Liver (tissue), 9 donors: Measurements from ENCODE around the gene NTNG1. TPM values are rescaled to one million over a fixed set of nuclear protein-coding genes. Genes with fewer than 3 reads are reported as not detected.

Experiments used
- DNase-seq: peaks from one replicate; pipeline ENCODE4 v3.0.0-alpha.2; 2017; ENCODE audit warnings: low spot score
- H3K27ac ChIP-seq, 2 donors: one replicate each; pipeline ENCODE4 v1.7.0; 2013; ENCODE audit warnings: inconsistent platforms in 2 of 2, low read length in 2 of 2, control low read depth in 1 of 2, low read depth in 1 of 2, mild to moderate bottlenecking in 1 of 2
- H3K27me3 ChIP-seq, 4 donors: one replicate each; pipeline versions ENCODE4 v1.6.1 to v1.7.0; 2013; ENCODE audit warnings: low read length in 3 of 4, inconsistent platforms in 1 of 4, mild to moderate bottlenecking in 1 of 4, moderate library complexity in 1 of 4; ENCODE audit not compliant: control insufficient read depth in 4 of 4, insufficient read depth in 4 of 4
- H3K36me3 ChIP-seq, 4 donors: one replicate each; pipeline versions ENCODE4 v1.6.1 to v1.7.0; 2013; ENCODE audit warnings: low read length in 3 of 4, mild to moderate bottlenecking in 3 of 4, low read depth in 1 of 4, moderate library complexity in 1 of 4; ENCODE audit not compliant: control insufficient read depth in 4 of 4, insufficient read depth in 3 of 4
- H3K4me1 ChIP-seq, 4 donors: one replicate each; pipeline versions ENCODE4 v1.6.1 to v1.7.0; 2013; ENCODE audit warnings: low read length in 3 of 4, mild to moderate bottlenecking in 3 of 4, moderate library complexity in 1 of 4; ENCODE audit not compliant: control insufficient read depth in 4 of 4, insufficient read depth in 4 of 4
- H3K4me3 ChIP-seq, 3 donors: one replicate each; pipeline versions ENCODE4 v1.6.1 to v1.7.0; 2013; ENCODE audit warnings: low read length in 3 of 3, control low read depth in 1 of 3, low read depth in 1 of 3, mild to moderate bottlenecking in 1 of 3
- H3K9ac ChIP-seq, 2 donors: one replicate each; pipeline ENCODE4 v1.7.0; 2013; ENCODE audit warnings: low read length in 2 of 2, mild to moderate bottlenecking in 2 of 2, moderate library complexity in 2 of 2, control low read depth in 1 of 2, low read depth in 1 of 2
- H3K9me3 ChIP-seq, 4 donors: one replicate each; pipeline versions ENCODE4 v1.6.1 to v1.7.0; 2013; ENCODE audit warnings: low read length in 3 of 4; ENCODE audit not compliant: control insufficient read depth in 4 of 4
- ATF3 ChIP-seq: IDR thresholded peaks from 2 replicates; pipeline ENCODE4 v1.6.1; 2016; ENCODE audit warnings: antibody characterized with exemption
- CTCF ChIP-seq: fragments of 150-350 bp; IDR thresholded peaks from 2 replicates; pipeline ENCODE4 v1.5.1; 2017; ENCODE audit warnings: improper control_type of control experiment, low read depth, low read length; ENCODE audit not compliant: missing input control
- EGR1 ChIP-seq, 2 donors: IDR thresholded peaks; 2 replicates each; pipeline ENCODE4 v1.6.1; 2016 to 2018; ENCODE audit warnings: antibody characterized with exemption in 2 of 2, low read depth in 2 of 2
- FOXA1 ChIP-seq: IDR thresholded peaks from 2 replicates; pipeline ENCODE4 v1.6.1; 2016; ENCODE audit warnings: antibody characterized with exemption
- GABPA ChIP-seq, 2 donors: IDR thresholded peaks in 1 of 2; conservative IDR thresholded peaks in 1 of 2; 2 replicates each; pipeline ENCODE4 v1.6.1; 2016; ENCODE audit warnings: antibody characterized with exemption in 2 of 2, mild to moderate bottlenecking in 1 of 2, moderate library complexity in 1 of 2
- HNF4A ChIP-seq, 2 donors: conservative IDR thresholded peaks; 2 replicates each; pipeline ENCODE4 v1.6.1; 2016; ENCODE audit warnings: antibody characterized with exemption in 2 of 2, mild to moderate bottlenecking in 2 of 2
- HNF4G ChIP-seq: IDR thresholded peaks from 2 replicates; pipeline ENCODE4 v1.6.1; 2016; ENCODE audit warnings: antibody characterized with exemption
- JUND ChIP-seq, 2 donors: IDR thresholded peaks; 2 replicates each; pipeline ENCODE4 v1.6.1; 2016; ENCODE audit warnings: antibody characterized with exemption in 2 of 2
- MAX ChIP-seq: IDR thresholded peaks from 2 replicates; pipeline ENCODE4 v1.6.1; 2016; ENCODE audit warnings: antibody characterized with exemption
- NR2F2 ChIP-seq: IDR thresholded peaks from 2 replicates; pipeline ENCODE4 v1.6.1; 2016; ENCODE audit warnings: antibody characterized with exemption
- RAD21 ChIP-seq, 2 donors: IDR thresholded peaks; 2 replicates each; pipeline ENCODE4 v1.6.1; 2016; ENCODE audit warnings: antibody characterized with exemption in 2 of 2, mild to moderate bottlenecking in 2 of 2
- REST ChIP-seq: IDR thresholded peaks from 2 replicates; pipeline ENCODE4 v1.6.1; 2016; ENCODE audit warnings: antibody characterized with exemption, mild to moderate bottlenecking
- RXRA ChIP-seq, 2 donors: IDR thresholded peaks; 2 replicates each; pipeline ENCODE4 v1.6.1; 2017 to 2018; ENCODE audit warnings: antibody characterized with exemption in 2 of 2, mild to moderate bottlenecking in 1 of 2
- SP1 ChIP-seq: IDR thresholded peaks from 2 replicates; pipeline ENCODE4 v1.6.1; 2018; ENCODE audit warnings: antibody characterized with exemption, mild to moderate bottlenecking
- TAF1 ChIP-seq: conservative IDR thresholded peaks from 2 replicates; pipeline ENCODE4 v1.6.1; 2016; ENCODE audit warnings: antibody characterized with exemption, mild to moderate bottlenecking
- YY1 ChIP-seq: IDR thresholded peaks from 2 replicates; pipeline ENCODE4 v1.6.1; 2016; ENCODE audit warnings: antibody characterized with exemption, mild to moderate bottlenecking
- ZBTB33 ChIP-seq: IDR thresholded peaks from 2 replicates; pipeline ENCODE4 v1.6.1; 2016; ENCODE audit warnings: antibody characterized with exemption
- WGBS: extraction: QIAGEN DNeasy Blood & Tissue Kit; methylation state at CpG from one replicate; pipeline ENCODE4 v1.1.7; 2013; 5-methylcytosine and 5-hydroxymethylcytosine counted together
- polyA plus RNA-seq, 2 donors: library from polyadenylated mRNA; stranded (reverse) in 1 of 2; unstranded in 1 of 2; fragments of 200-250 nt in 1 of 2; fragments of >200 nt in 1 of 2; fragmentation: Nextera tagmentation in 1 of 2; extraction: Ambion mirVana in 1 of 2; gene quantifications; one replicate each; pipeline versions ENCODE4 v1.2.1 to v1.2.3, GENCODE V29; 2013 to 2015
- total RNA-seq, 2 donors: library from RNA; depleted of rRNA; stranded (reverse); fragments of >200 nt; gene quantifications; one replicate each; pipeline ENCODE4 v1.2.3, GENCODE V29; 2014
- donor health status: healthy.
- donor health status: healthy.
- donor health status: healthy.
- donor health status: healthy.
- donor health status: healthy.

Gene NTNG1
- total and polyA plus RNA-seq, 4 donors, result under 0.01 TPM; not detected in 2

- no peaks in the 10 kb centered on the region for H3K9me3 ChIP-seq
- H3K9ac ChIP-seq, result no peak overlapping the region
- H3K27me3 ChIP-seq, result no peaks in the 10 kb centered on the region
- H3K27ac ChIP-seq, result no peak overlapping the region
- WGBS, result 81% methylated on average over 6 of the region's 6 CpGs
- no peaks in the 10 kb centered on the region for H3K36me3 ChIP-seq
- H3K4me3 ChIP-seq, result no peak overlapping the region
- TF ChIP-seq MAX (no peak), RAD21 (IDR thresholded peaks at IDR 0.05) (no peak), TAF1 (no peak)
- no peaks in the 10 kb centered on the region for H3K4me1 ChIP-seq
- DNase-seq, result no peak
Observed at GRCh38 chr1:107501081-107501605, 360.3 kb downstream of the NTNG1 start.

GRCh38 chr1:107510347-107510746, 369.5 kb downstream of the NTNG1 start:
- 91% methylated on average over 4 of the region's 4 CpGs for WGBS
- H3K9ac ChIP-seq, result no peak overlapping the region
- no peaks in the 10 kb centered on the region for H3K36me3 ChIP-seq
- no peaks in the 10 kb centered on the region for H3K4me1 ChIP-seq
- DNase-seq, result no peak
- no peak overlapping the region for H3K27ac ChIP-seq
- H3K27me3 ChIP-seq, result no peaks in the 10 kb centered on the region
- TF ChIP-seq JUND (IDR thresholded peaks at IDR 0.05) (no peak), CTCF (no peak), TAF1 (no peak), HNF4G (no peak), SP1 (no peak), MAX (no peak), NR2F2 (no peak), RAD21 (IDR thresholded peaks at IDR 0.05) (no peak), REST (no peak), RXRA (IDR thresholded peaks at IDR 0.05) (no peak), YY1 (no peak), FOXA1 (no peak), HNF4A (conservative IDR thresholded peaks at IDR 0.05) (no peak)
- peaks cover 0 to 5% (median 0%) of the 10 kb centered on the region in 4 donors for H3K9me3 ChIP-seq
- no peak overlapping the region for H3K4me3 ChIP-seq

GRCh38 chr1:107512836-107513235, 372.0 kb downstream of the NTNG1 start:
- WGBS, result 72% methylated on average over 2 of the region's 2 CpGs
- no peak for TF ChIP-seq FOXA1
- TF ChIP-seq JUND (IDR thresholded peaks at IDR 0.05), result no peak
- TF ChIP-seq ZBTB33, result no peak
- TF ChIP-seq SP1, result no peak
- no peak for TF ChIP-seq RAD21 (IDR thresholded peaks at IDR 0.05)
- no peak for TF ChIP-seq TAF1
- TF ChIP-seq GABPA (IDR thresholded peaks at IDR 0.05 in 1 of 2, conservative IDR thresholded peaks at IDR 0.05 in 1 of 2), result no peak
- no peak for TF ChIP-seq MAX
- no peak for TF ChIP-seq ATF3
- no peak for TF ChIP-seq RXRA (IDR thresholded peaks at IDR 0.05)
- no peak for TF ChIP-seq EGR1 (IDR thresholded peaks at IDR 0.05; ENCODE audit: low read depth in 2 of 2)
- TF ChIP-seq HNF4G, result no peak
- TF ChIP-seq NR2F2, result no peak
- Histone ChIP-seq H3K27ac (no peak overlapping the region), H3K9me3 (peaks cover 0 to 5% (median 0%) of the 10 kb centered on the region in 4 donors), H3K4me1 (no peaks in the 10 kb centered on the region), H3K9ac (no peak overlapping the region), H3K27me3 (no peaks in the 10 kb centered on the region), H3K36me3 (no peaks in the 10 kb centered on the region), H3K4me3 (no peak overlapping the region)
- no peak for DNase-seq
